NCI-H524 (cell line): ENCODE results near the gene CAVIN1.
"Not testable (repeated sequence)": the region's sequence is repeated elsewhere in the genome, so short reads cannot be mapped to it uniquely, and the experiment has no call there.

ENCODE experiments used
- DNase-seq, 2 experiments: peaks; one replicate each; lab custom pipeline; 2025; lab: John Stamatoyannopoulos, UW

CAVIN1 gene

GRCh38 chr17:42378959-42379594, 44.0 kb downstream of the CAVIN1 start:
- DNase-seq = no peak

GRCh38 chr17:42378359-42378958, 44.6 kb downstream of the CAVIN1 start:
- DNase-seq = no peak

GRCh38 chr17:42373896-42374295, 49.2 kb downstream of the CAVIN1 start:
- no peak for DNase-seq

- DNase-seq = no peak
Measured at GRCh38 chr17:42372142-42372541, 50.9 kb downstream of the CAVIN1 start.

GRCh38 chr17:42368797-42369561, 54.1 kb downstream of the CAVIN1 start:
- not testable (repeated sequence) for DNase-seq

- not testable (repeated sequence) for DNase-seq
Measured at GRCh38 chr17:42368310-42368709, 54.7 kb downstream of the CAVIN1 start.

- not testable (repeated sequence) for DNase-seq
Measured at GRCh38 chr17:42366176-42367023, 56.7 kb downstream of the CAVIN1 start.

- DNase-seq = no peak
Measured at GRCh38 chr17:42365136-42365535, 57.9 kb downstream of the CAVIN1 start.

GRCh38 chr17:42363767-42364585, 59.1 kb downstream of the CAVIN1 start:
- no peak for DNase-seq

GRCh38 chr17:42363231-42363630, 59.8 kb downstream of the CAVIN1 start:
- no peak for DNase-seq

- no peak for DNase-seq
Measured at GRCh38 chr17:42362245-42362961, 60.7 kb downstream of the CAVIN1 start.

- DNase-seq = no peak
Measured at GRCh38 chr17:42361781-42362186, 61.3 kb downstream of the CAVIN1 start.

GRCh38 chr17:42360388-42360787, 62.7 kb downstream of the CAVIN1 start:
- not testable (repeated sequence) for DNase-seq

- DNase-seq = no peak
Measured at GRCh38 chr17:42359133-42359532, 63.9 kb downstream of the CAVIN1 start.

GRCh38 chr17:42358434-42358833, 64.6 kb downstream of the CAVIN1 start:
- DNase-seq = no peak

GRCh38 chr17:42354956-42355843, 67.9 kb downstream of the CAVIN1 start:
- DNase-seq = no peak
